Middle frontal gyrus (tissue), 1 donor: ENCODE measurements around the gene LY6G5B.

Experiments
- DNase-seq: peaks from one replicate; pipeline ENCODE4 v3.0.0-alpha.2; 2015; ENCODE audit warnings: low spot score; ENCODE audit errors: extremely low spot score

The LY6G5B gene

DNA sequence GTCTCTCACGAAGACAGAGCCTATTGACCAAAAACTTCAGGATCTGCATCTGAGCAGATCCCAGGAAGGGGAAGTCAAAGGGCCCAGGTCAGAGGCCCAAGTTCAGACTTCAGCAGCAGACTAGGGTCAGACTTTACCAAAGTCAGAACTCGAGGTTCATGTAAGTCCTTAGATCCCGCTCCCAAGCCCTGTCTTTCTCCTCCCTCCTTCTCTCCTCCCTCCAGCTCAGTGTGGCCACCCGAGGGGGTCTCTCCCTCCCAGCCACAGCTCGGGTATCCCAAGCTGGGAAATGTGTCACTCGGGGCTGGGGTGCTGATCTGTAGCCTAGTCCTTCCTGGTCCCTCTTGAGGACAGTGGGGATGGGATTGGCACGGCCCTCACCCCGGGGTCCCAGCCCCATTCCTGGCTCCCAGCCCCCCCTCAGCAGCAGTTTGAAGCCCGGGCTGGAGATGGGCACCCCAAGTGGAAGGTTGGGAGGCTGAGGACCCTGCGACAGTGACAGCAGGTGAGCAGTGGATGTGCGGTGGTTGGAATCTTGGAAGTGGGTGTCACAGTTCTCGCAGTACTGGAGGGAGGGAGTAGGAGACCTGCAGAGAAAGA, 7.6 kb upstream of the LY6G5B start:
- DNase-seq: no peak

DNA sequence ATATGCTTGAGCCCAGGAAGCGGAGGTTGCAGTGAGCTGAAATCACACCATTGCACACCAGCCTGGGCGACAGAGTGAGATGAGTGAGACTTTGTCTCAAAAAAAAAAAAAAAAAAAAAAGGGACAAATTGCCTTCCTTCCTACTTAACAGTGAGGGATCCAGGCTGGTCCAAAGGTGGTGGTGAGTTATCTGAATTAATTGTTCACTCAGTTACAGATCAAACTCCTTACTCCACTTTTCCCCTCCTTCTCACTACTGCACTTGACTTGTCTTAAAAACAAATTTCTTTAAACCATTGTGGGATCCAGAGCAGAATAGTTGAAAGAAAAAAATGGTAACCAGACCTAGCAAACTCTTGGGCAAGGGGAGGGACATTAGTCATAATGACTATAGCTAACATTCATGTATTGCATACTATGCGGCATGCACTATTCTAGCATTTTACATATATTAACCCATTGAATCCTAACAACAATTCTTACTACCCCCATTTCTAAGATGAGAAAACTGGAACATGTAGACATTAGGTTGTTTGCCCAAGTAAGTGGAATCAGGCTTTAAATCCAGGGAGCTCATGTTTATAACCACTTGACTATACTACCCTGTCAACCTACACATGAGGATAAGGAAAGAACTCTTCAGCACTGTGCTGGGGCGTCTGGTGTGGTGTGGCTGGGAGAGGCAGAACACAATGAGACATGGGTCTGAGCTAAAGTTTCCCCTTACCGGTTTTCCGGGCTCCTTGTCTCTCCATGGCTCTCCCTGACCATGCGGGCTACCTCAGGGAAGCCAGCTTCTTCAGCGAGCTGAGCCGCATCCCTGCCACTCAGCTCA, 6.4 kb upstream of the LY6G5B start:
- DNase-seq: no peak

DNA sequence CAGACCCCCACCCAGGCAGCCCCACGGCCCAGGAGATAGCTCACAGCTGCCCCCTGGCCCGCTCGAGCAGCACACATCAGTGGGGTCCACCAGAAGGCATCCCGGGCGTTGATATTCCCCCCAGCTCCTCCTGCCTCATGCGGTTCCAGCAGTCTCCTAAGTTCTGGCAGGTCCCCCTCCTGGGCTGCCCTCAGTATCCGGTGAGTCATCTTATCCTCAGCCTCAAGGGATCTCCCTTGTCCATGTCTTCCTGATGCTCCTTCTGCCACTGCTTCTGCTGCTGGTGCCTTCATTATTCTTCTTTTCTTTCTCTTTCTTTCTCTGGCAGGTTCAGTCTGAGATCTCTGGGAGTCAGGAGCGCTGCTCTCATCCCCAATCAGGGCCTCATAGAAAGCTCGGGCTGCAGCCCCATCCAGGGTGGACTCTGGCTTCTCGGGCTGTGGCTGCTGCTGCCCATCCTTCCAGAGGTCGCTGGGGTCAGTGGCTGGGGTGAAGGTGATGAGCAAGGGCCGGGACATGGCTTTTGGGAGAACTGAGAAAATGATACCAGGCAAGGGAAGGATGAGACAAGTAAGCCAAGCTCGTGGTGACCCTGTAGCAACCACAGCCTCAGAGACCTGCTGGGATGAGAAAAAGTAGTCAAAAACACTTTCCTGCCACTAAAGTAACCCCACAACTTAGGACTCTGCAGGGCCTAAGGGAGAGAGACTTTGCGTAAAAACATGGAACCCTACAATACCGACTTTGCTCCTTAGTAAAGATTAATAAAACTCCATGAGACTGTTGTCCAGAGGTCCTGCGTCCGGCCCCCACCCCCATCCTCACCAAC, 5.6 kb upstream of the LY6G5B start:
- no peak for DNase-seq

- peak; percentile 93 for DNase-seq
Observed at GRCh38 chr6:31664790-31665500, 4.8 kb upstream of the LY6G5B start, which contains the start of gene GPANK1. GPANK1 (minus strand) TSS chr6:31664997; CDS start chr6:31664478, 519 bp downstream.

DNA sequence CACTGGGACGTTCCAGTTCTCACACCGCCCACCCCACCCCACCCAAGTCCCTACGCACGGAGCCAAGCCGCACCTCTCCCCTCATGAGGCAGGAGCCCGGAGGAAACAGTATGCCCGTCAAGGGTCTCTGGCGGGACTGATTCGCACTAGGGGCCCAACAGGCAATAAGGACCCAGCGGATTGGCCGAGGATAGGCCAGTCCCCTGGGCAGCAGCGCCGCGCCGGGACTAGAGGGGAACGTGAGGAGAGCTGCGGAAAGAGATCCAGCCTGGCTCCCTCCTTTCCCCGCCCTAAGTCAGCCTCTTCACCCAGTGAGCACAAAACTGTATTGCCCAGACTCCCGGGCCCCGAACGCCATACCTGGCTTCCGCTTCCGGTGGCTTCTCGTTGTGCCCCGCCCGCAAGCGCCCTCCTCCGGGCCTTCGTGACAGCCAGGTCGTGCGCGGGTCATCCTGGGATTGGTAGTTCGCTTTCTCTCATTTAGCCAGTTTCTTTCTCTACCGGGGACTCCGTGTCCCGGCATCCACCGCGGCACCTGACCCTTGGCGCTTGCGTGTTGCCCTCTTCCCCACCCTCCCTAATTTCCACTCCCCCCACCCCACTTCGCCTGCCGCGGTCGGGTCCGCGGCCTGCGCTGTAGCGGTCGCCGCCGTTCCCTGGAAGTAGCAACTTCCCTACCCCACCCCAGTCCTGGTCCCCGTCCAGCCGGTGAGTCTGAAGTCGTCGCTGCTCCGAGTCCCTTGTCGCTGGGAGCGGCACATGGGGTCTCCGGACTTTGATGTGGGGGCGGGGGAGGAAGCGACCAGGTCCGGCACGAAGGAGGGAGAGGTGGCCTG, 4.1 kb upstream of the LY6G5B start, which contains the start of gene CSNK2B:
Gene CSNK2B (plus strand): TSS at position 580 of the 836 bp plus-strand sequence. CDS start 752 bp downstream, outside the sequence.
- peak; percentile 99 for DNase-seq

- no peak for DNase-seq
Observed at GRCh38 chr6:31666337-31666965, 3.3 kb upstream of the LY6G5B start.

- DNase-seq: no peak
Observed at GRCh38 chr6:31676322-31676903, 6.6 kb downstream of the LY6G5B start.

GRCh38 chr6:31676904-31677303, 7.1 kb downstream of the LY6G5B start:
- DNase-seq: no peak

- no peak for DNase-seq
Observed at GRCh38 chr6:31677955-31678354, 8.2 kb downstream of the LY6G5B start.

DNA sequence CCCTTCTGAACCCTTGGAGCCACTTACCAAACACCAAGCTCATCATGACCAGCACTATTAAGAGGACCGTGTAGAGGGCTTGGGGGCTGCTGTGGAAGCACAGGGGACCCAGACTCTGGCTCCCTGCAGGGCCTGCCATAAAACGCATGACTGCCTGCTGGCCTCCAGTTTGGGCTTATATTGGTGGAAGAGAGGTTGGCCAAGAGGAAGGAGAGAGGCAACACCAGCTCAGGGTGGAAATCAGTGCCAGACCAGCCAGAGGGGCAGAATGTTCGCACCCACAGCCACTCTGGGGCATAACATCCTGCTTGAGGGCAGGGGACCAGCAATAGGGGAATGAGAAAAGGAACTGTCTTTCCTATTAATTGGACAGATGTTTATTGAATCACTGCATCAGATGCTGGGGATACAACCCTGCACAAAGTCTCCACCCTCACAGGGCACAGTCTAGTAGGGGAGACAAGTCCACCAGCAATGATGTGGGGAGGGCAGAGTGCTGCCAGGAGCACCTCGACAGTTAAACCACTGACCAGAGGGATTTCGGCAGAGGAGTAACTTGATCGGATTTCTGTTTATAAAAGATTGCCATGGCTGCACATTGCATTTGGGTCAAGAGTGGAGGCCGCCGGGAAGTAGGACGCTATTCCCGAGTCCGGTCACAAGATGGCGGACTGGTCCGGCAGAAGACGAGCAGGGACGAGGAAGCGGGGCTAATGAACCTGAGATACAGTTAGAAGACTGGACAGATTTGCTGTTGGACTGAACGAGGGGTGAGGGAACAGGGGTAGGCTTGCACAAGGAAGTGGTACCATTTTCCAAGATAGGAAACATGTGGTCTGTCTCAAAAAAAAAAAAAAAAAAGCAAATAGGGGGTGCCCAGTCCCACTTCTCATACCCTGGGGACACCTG, 10.7 kb downstream of the LY6G5B start, which contains the start of gene LY6G5C:
Gene LY6G5C (minus strand): TSS at position 842 of the 909 bp plus-strand sequence. CDS start 694 bp downstream, at position 148.
- peak; percentile 63 for DNase-seq

DNA sequence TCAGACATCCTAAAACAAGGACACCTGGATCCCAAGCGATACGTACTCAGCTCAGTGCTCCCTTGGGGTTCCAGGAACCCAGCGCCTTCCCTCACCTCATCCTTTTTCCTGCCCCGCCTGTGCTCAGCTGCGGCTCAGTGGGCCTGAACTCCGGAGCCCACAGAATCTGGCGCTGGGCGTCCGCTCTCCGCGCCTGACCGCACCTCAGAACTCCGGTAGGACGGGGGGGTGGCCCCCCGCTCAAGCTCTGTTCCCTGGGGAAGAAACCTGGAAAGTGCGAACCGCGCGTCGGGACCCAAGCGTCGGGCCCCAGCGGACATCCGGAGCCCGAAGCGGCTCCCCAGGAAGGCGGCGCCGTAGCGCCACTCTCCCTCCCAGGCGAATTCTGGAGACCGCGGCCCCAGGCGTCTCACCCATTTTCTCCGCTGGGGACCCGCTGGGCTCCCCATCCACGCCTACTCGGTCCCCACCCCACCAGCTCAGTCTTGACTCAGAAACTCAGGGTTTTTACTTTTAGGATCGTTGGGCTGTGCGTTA, 11.4 kb downstream of the LY6G5B start:
- DNase-seq: no peak

GRCh38 chr6:31683591-31683990, 13.8 kb downstream of the LY6G5B start:
- no peak for DNase-seq

DNA sequence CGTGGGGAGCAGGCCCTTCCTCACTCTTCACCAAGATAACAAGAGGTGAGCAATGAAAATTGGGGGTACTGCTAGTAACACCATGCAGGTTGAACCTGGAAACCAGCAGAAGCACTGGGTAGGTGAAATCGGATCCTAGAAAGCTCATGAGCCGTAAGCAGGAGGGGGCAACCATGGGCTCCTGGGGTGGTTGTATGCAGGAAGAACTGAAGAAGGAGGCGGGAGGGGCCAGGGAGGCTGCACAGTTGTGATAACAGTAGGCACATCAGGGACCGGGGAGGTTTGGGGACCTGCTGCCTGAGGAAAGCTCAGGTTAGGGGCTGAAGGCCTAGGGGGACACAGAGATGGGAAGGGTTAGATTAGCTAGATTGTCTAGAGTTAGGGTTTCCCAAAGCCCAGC, 16.7 kb downstream of the LY6G5B start:
- DNase-seq: no peak

GRCh38 chr6:31687321-31687720, 17.5 kb downstream of the LY6G5B start:
- DNase-seq: no peak

DNA sequence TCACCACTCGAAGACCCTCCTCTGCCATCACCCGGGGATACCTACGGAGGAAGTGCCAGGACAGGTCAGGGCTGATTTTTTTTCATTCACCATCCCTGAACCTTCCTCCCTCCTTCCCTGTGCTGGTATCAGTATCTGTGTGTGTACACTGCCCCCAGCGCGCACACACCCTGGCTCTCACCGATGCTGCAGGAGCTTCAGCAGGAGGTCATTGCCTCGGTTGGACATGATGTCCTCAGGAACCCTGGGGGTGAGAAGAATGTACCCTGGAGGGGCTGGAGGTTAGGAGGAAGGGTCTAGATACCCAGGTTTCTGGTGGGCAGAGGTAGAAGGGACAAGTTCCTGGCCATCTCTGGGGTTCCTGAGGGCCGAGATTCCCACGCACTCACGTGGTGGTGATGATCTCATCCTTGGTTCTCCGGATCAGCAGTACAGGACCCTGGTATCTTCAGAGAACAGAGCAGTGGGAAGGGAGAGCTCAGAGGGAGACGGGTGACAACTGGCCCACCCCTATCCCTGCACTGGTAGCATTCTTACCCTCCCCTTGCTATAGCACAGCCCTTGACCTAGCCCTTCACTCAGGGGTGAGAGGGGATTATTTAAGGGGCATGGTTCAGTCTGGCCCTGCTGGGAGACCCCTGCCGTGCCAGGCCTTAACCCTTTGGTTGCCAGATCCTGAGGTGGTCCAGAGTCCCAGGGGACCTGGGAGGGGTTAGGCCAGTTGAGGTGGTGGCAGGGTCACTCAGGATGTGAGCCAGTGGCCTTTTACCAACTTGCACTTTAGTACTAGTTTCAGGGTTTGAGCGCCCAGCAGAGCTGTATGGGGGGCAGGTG, 18.3 kb downstream of the LY6G5B start:
- DNase-seq: no peak

DNA sequence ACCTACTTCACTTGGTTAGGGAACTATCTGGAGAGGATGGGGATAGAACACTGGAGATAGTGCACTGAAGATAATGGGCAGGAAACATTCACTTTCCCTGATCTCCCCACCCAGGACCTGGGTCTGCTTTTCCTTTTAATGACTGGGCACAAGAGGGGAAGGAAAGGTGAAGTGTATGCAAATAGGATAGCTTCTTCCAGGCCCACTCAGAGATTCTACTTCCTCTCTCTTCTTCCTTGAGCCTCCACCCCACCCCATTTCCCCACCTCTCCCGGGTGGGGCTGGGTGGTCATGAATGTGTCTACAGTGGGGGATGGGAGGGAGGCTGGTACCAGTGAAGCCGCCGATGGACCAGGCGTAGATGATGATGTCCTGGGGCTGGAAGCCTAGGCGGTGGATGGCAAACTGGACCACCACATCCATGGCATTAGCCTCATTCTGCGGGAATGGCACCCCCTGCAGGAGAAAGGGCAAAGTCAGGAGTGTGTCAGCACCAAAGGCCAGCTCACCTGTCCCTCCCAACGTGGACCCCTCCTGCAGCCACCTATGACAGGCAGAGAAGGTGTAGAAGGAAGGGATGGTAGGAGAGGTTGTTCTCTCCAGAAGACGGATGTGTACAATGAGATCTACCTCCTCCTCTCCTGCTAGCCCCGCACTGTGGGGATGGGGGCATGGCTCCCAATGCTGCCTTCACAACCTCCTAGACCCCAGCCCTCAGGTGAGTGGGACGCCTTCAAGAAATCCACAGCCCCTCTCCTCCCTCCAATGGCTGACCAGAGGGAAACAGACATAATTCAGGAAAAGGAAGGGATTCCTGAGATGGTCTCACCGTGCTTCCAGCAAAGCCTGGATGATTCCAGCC, 19.7 kb downstream of the LY6G5B start:
- DNase-seq: no peak
